HG03432 (cell line): Measurements from ENCODE around the gene BTN1A1.
"Not testable (repeated sequence)": the region's sequence is repeated elsewhere in the genome, so short reads cannot be mapped to it uniquely, and the experiment has no call there.

Experiments
- ATAC-seq: cut with Tn5 transposase; IDR thresholded peaks from one replicate; pipeline ENCODE4 v1.9.1; 2021; ENCODE audit warnings: mild to moderate bottlenecking, moderate library complexity; ENCODE audit not compliant: unreplicated experiment

Gene BTN1A1

GRCh38 chr6:26500102-26500501, at the start of gene BTN1A1:
Gene BTN1A1, plus strand, starts transcription at chr6:26500303. Its CDS starts 984 bp downstream, at chr6:26501287.
- ATAC-seq, result no peak

GRCh38 chr6:26452631-26453235, 47.4 kb upstream of the BTN1A1 start:
- no peak for ATAC-seq

GRCh38 chr6:26454631-26455030, 45.5 kb upstream of the BTN1A1 start:
- no peak for ATAC-seq

- ATAC-seq, result no peak
Observed at GRCh38 chr6:26455357-26455970, 44.6 kb upstream of the BTN1A1 start.

- ATAC-seq, result peak; percentile 35
Observed at GRCh38 chr6:26457264-26457805, 42.8 kb upstream of the BTN1A1 start.

GRCh38 chr6:26457806-26458688, 42.1 kb upstream of the BTN1A1 start, which contains the start of gene BTN2A1:
Gene BTN2A1, plus strand, starts transcription at chr6:26457955. Its CDS starts 682 bp downstream, at chr6:26458637.
- peak; percentile 97 for ATAC-seq

- ATAC-seq, result no peak
Observed at GRCh38 chr6:26459023-26459810, 40.9 kb upstream of the BTN1A1 start.

GRCh38 chr6:26461353-26461752, 38.8 kb upstream of the BTN1A1 start:
- ATAC-seq, result not testable (repeated sequence)

- no peak for ATAC-seq
Observed at GRCh38 chr6:26464014-26464413, 36.1 kb upstream of the BTN1A1 start.

GRCh38 chr6:26464416-26465131, 35.5 kb upstream of the BTN1A1 start:
- ATAC-seq, result no peak

GRCh38 chr6:26465776-26466175, 34.3 kb upstream of the BTN1A1 start:
- ATAC-seq, result no peak

GRCh38 chr6:26468829-26469228, 31.3 kb upstream of the BTN1A1 start:
- ATAC-seq, result no peak

- ATAC-seq, result no peak
Observed at GRCh38 chr6:26470643-26471042, 29.5 kb upstream of the BTN1A1 start.

- no peak for ATAC-seq
Observed at GRCh38 chr6:26471970-26472369, 28.1 kb upstream of the BTN1A1 start.

- ATAC-seq, result no peak
Observed at GRCh38 chr6:26472549-26473290, 27.4 kb upstream of the BTN1A1 start.

GRCh38 chr6:26473429-26473757, 26.7 kb upstream of the BTN1A1 start:
- no peak for ATAC-seq

- peak; percentile 92 for ATAC-seq
Observed at GRCh38 chr6:26473758-26474438, 26.2 kb upstream of the BTN1A1 start.

GRCh38 chr6:26474439-26474881, 25.6 kb upstream of the BTN1A1 start:
- no peak for ATAC-seq
